Measurements from ENCODE around the gene ZNF217. TPM values are rescaled to one million over a fixed set of nuclear protein-coding genes. Genes with fewer than 3 reads are reported as not detected.
A peak's percentile ranks its signal among the peaks of the same experiment; 100 is the strongest.
"Not testable (repeated sequence)": the region's sequence is repeated elsewhere in the genome, so short reads cannot be mapped to it uniquely, and the experiment has no call there.

The ZNF217 gene
- polyA plus RNA-seq (2013, experiment 1 of 2): 56.3 TPM
- polyA plus RNA-seq (2013, experiment 2 of 2): 49.3 TPM

DNA sequence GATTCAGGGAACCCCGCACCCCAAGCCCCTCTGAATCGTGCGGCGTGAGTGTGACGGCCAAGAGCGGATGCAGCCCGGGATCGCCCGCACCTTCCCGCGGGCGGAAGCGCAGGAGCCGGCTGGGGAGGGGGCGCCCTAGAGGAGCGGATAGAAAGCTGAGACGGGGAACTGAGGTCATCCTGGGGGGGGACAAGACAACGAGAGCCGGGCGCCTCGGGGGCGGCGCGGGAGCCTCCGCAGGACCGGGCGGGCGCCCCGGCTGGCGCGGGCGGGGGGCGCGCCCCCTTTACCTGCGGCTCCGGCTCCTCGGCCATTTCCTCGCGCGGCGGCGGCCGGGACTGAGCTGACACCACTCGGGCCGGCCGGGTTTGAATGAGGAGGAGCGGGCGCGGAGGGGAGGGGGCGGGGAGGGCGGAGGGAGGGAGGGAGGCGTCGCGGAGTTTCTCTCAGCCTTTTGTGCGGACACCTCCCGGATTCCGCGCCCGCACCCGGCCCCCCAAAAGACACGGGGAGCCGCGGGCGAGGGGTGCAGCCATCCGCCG lies at the start of gene ZNF217:
TSS of gene ZNF217 (minus strand) at position 374 of the 542 bp plus-strand sequence. CDS start 11,013 bp downstream, outside the sequence.
- H3K4me3 ChIP-seq (ENCODE audit: extremely low read depth, insufficient read depth, low read length, poor library complexity, severe bottlenecking): peak within 1 kb of the TSS; percentile 79
- not testable (repeated sequence) for H3K36me3 ChIP-seq (ENCODE audit: control insufficient read depth, insufficient read depth, low read length); H3K9me3 ChIP-seq (ENCODE audit: control insufficient read depth, low read length)
- peak within 1 kb of the TSS; percentile 87 for H3K27ac ChIP-seq (ENCODE audit: low read depth, low read length, severe bottlenecking)
- H3K4me1 ChIP-seq (ENCODE audit: control insufficient read depth, insufficient read depth, low read length, poor library complexity, severe bottlenecking): peaks cover 16% of the 10 kb centered on the region
- 2% methylated on average over 13 of the region's 66 CpGs; no CpG with 5 or more reads in 1 of the 2 experiments for WGBS, 2 experiments (ENCODE audit: insufficient coverage in 2 of 2)

DNA sequence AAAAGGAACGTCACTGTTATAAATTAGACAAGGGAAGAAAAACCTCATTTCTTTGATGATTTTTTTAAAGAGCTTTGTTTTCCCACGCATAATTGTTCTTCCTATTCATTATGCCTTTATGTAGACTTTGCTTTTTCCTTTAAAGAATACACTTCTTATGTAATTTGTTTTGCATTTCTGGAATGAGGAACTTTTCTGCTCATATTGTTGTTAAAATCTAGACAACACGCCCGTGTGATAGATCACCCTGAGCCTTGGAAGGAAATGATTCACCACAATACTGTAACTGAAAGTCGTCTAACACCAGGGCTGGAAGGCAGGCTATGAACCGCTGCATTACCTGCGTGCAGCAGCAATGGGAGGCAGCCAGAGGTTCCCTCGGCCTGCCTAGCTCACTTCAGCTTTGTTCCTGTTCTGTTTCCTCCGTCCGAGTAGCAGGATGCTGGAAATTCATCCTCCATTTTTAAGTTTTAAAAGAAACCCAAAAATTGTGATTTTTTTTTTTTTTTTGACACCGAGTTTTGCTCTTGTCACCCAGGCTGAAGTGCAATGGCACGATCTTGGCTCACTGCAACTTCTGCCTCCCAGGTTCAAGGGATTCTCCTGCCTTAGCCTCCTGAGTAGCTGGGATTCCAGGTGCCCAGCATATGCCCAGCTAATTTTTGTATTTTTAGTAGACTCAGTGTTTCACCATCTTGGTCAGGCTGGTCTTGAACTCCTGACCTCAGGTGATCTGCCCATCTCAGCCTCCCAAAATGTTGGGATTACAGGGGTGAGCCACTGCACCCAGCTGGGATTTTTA lies 49.6 kb upstream of the ZNF217 start:
- H3K36me3 ChIP-seq (ENCODE audit: control insufficient read depth, insufficient read depth, low read length): no peaks in the 10 kb centered on the region
- no peaks in the 10 kb centered on the region for H3K9me3 ChIP-seq (ENCODE audit: control insufficient read depth, low read length)
- peak overlapping the region; percentile 83 for H3K27ac ChIP-seq (ENCODE audit: low read depth, low read length, severe bottlenecking)
- peaks cover 12% of the 10 kb centered on the region for H3K4me1 ChIP-seq (ENCODE audit: control insufficient read depth, insufficient read depth, low read length, poor library complexity, severe bottlenecking)
- WGBS, 2 experiments (ENCODE audit: insufficient coverage in 2 of 2): 59 to 78% methylated on average over 7 to 9 of the region's 12 CpGs
- no peak overlapping the region for H3K4me3 ChIP-seq (ENCODE audit: extremely low read depth, insufficient read depth, low read length, poor library complexity, severe bottlenecking)

DNA sequence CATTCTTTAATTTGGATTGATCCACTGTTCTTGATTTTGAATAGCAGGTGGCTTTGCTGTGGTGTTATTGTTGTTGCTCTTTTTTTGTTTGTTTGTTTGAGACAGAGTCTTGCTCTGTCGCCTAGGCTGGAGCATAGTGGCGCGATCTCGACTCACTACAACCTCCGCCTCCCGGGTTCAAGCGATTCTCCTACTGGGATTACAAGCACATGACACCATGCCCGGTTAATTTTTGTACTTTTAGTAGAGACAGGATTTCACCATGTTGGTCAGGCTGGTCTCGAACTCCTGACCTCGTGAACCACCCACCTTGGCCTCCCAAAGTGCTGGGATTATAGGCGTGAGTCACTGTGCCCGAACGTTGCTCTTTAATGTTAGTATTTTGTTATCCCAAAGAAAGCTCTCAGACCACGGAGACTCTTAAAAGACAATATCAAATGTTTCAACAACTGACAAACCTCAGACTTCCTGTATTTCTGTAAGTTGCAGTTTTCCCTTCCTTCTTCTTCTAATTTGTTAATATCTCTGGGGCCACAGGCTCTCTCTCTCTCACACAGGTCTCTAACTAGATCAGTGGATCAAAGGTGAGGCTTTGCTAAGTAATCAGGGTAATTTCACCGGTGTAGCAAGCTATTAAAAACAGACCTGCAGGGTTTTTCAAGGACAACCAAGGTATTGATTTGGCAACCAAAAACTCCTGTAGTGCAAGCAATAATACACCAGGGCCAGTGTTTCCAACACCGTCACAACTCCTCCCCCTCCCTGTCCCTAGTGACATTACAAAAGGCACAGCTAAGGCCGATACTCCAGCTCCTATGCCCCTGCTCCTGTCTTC lies 48.8 kb upstream of the ZNF217 start:
- Histone ChIP-seq H3K36me3 (ENCODE audit: control insufficient read depth, insufficient read depth, low read length) (no peaks in the 10 kb centered on the region), H3K4me1 (ENCODE audit: control insufficient read depth, insufficient read depth, low read length, poor library complexity, severe bottlenecking) (peaks cover 12% of the 10 kb centered on the region), H3K4me3 (ENCODE audit: extremely low read depth, insufficient read depth, low read length, poor library complexity, severe bottlenecking) (no peak overlapping the region), H3K27ac (ENCODE audit: low read depth, low read length, severe bottlenecking) (peak overlapping the region; percentile 83), H3K9me3 (ENCODE audit: control insufficient read depth, low read length) (no peaks in the 10 kb centered on the region)
- 82% methylated on average over 13 to 15 of the region's 17 CpGs for WGBS, 2 experiments (ENCODE audit: insufficient coverage in 2 of 2)

- H3K4me1 ChIP-seq (ENCODE audit: control insufficient read depth, insufficient read depth, low read length, poor library complexity, severe bottlenecking): peaks cover 12% of the 10 kb centered on the region
- no peak overlapping the region for H3K4me3 ChIP-seq (ENCODE audit: extremely low read depth, insufficient read depth, low read length, poor library complexity, severe bottlenecking)
- no peaks in the 10 kb centered on the region for H3K9me3 ChIP-seq (ENCODE audit: control insufficient read depth, low read length)
- H3K36me3 ChIP-seq (ENCODE audit: control insufficient read depth, insufficient read depth, low read length): no peaks in the 10 kb centered on the region
- WGBS, 2 experiments (ENCODE audit: insufficient coverage in 2 of 2): 83 to 93% methylated on average over 3 to 4 of the region's 6 CpGs
- H3K27ac ChIP-seq (ENCODE audit: low read depth, low read length, severe bottlenecking): no peak overlapping the region
These were observed 46.2 kb upstream of the ZNF217 start for GRCh38 chr20:53639647-53640440.

DNA sequence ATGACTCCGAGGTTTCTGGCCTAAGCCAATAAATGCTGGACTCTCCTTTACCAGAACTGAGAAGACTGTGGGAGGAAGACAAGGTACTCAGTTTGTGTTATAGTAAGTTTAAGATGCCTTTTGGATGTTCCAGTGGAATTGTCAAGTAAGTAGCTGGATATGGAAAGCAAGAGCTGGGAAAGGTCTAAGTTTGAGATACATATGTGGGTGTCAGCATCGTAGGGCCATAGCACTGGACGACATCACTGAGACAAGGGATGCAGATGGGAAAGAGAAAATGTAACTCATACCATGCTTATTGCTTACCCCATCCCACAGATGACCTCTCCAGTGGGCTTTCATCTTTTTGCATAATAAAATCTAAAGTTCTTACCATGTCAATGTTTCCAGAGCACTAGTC lies 45.5 kb upstream of the ZNF217 start:
- H3K4me1 ChIP-seq (ENCODE audit: control insufficient read depth, insufficient read depth, low read length, poor library complexity, severe bottlenecking): peaks cover 12% of the 10 kb centered on the region
- no peaks in the 10 kb centered on the region for H3K9me3 ChIP-seq (ENCODE audit: control insufficient read depth, low read length)
- no peak overlapping the region for H3K27ac ChIP-seq (ENCODE audit: low read depth, low read length, severe bottlenecking)
- no peak overlapping the region for H3K4me3 ChIP-seq (ENCODE audit: extremely low read depth, insufficient read depth, low read length, poor library complexity, severe bottlenecking)
- 90 to 100% methylated on average over 3 of the region's 3 CpGs for WGBS, 2 experiments (ENCODE audit: insufficient coverage in 2 of 2)
- no peaks in the 10 kb centered on the region for H3K36me3 ChIP-seq (ENCODE audit: control insufficient read depth, insufficient read depth, low read length)

DNA sequence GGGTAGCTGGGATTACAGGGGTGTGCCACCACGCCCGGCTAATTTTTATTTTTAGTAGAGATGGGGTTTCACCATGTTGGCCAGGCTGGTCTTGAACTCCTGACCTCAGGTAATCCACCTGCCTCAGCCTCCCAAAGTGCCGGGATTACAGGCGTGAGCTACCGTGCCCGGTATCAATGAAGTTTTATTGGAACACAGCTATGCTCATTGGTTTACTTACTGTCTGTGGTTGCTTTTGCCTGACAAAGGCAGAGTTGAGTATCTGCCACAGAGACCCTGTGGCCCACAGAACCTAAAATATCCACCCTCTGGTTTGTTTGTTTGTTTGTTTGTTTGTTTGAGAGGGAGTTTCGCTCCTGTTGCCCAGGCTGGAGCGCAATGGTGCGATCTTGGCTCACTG lies 43.7 kb upstream of the ZNF217 start:
- not testable (repeated sequence) for H3K27ac ChIP-seq (ENCODE audit: low read depth, low read length, severe bottlenecking); H3K9me3 ChIP-seq (ENCODE audit: control insufficient read depth, low read length); H3K4me1 ChIP-seq (ENCODE audit: control insufficient read depth, insufficient read depth, low read length, poor library complexity, severe bottlenecking); H3K4me3 ChIP-seq (ENCODE audit: extremely low read depth, insufficient read depth, low read length, poor library complexity, severe bottlenecking); H3K36me3 ChIP-seq (ENCODE audit: control insufficient read depth, insufficient read depth, low read length)
- 82 to 100% methylated on average over 4 to 5 of the region's 9 CpGs for WGBS, 2 experiments (ENCODE audit: insufficient coverage in 2 of 2)

GRCh38 chr20:53636540-53637097 lies 43.0 kb upstream of the ZNF217 start:
- no peaks in the 10 kb centered on the region for H3K36me3 ChIP-seq (ENCODE audit: control insufficient read depth, insufficient read depth, low read length)
- no peak overlapping the region for H3K27ac ChIP-seq (ENCODE audit: low read depth, low read length, severe bottlenecking)
- no peaks in the 10 kb centered on the region for H3K9me3 ChIP-seq (ENCODE audit: control insufficient read depth, low read length)
- 94 to 100% methylated on average over 2 of the region's 2 CpGs for WGBS, 2 experiments (ENCODE audit: insufficient coverage in 2 of 2)
- no peaks in the 10 kb centered on the region for H3K4me1 ChIP-seq (ENCODE audit: control insufficient read depth, insufficient read depth, low read length, poor library complexity, severe bottlenecking)
- no peak overlapping the region for H3K4me3 ChIP-seq (ENCODE audit: extremely low read depth, insufficient read depth, low read length, poor library complexity, severe bottlenecking)

DNA sequence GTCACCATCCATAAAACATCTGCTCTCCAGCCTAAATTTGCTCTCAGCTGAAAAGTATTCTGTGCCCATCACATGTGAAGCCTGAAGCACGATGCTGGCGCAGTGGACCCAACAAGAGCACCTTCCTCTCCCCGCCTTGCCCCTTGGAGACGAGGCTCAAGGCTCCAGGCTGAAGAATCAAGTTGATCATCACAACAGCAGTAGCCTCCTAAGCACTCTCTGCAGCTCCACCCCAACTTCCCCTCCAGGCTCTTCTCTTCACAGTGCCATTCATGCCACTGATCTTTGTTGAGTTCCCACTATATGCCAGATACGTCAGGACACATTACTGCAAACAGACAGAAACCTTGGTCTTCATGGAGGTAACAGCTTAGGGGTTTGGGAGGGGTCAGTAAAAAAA lies 41.6 kb upstream of the ZNF217 start:
- Histone ChIP-seq H3K27ac (ENCODE audit: low read depth, low read length, severe bottlenecking) (no peak overlapping the region), H3K4me3 (ENCODE audit: extremely low read depth, insufficient read depth, low read length, poor library complexity, severe bottlenecking) (no peak overlapping the region), H3K9me3 (ENCODE audit: control insufficient read depth, low read length) (no peaks in the 10 kb centered on the region), H3K4me1 (ENCODE audit: control insufficient read depth, insufficient read depth, low read length, poor library complexity, severe bottlenecking) (no peaks in the 10 kb centered on the region), H3K36me3 (ENCODE audit: control insufficient read depth, insufficient read depth, low read length) (no peaks in the 10 kb centered on the region)
- 80 to 94% methylated on average over 4 to 5 of the region's 5 CpGs for WGBS, 2 experiments (ENCODE audit: insufficient coverage in 2 of 2)

DNA sequence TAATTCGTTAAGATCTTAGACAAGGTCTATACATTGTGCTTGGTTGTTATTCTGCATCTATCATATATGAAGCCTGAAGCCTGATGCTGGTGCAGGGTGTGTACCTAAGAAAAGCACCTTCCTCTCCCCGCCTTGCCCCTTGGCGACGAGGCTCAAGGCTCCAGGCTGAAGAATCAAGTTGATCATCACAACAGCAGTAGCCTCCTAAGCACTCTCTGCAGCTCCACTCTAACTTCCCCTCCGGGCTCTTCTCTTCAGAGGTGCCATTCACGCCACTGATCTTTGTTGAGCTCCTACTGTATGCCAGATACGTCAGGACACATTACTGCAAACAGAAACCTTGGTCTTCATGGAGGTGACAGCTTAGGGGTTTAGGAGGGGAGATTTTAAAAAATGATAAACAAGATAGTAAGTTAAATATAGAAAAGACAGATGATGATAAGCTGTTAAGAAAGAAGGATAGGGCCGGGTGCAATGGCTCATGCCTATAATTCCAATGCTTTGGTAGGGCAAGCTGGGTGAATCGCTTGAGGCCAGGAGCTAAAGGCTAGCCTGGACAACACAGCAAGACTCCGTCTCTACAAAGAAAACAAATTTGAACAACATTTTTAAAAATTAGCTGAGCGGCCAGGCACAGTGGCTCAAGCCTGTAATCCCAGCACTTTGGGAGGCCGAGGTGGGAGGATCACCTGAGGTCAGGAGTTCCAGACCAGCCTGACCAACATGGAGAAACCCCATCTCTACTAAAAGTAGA lies 38.4 kb upstream of the ZNF217 start:
- no peaks in the 10 kb centered on the region for H3K36me3 ChIP-seq (ENCODE audit: control insufficient read depth, insufficient read depth, low read length)
- H3K27ac ChIP-seq (ENCODE audit: low read depth, low read length, severe bottlenecking): no peak overlapping the region
- no peaks in the 10 kb centered on the region for H3K4me1 ChIP-seq (ENCODE audit: control insufficient read depth, insufficient read depth, low read length, poor library complexity, severe bottlenecking)
- H3K4me3 ChIP-seq (ENCODE audit: extremely low read depth, insufficient read depth, low read length, poor library complexity, severe bottlenecking): no peak overlapping the region
- no peaks in the 10 kb centered on the region for H3K9me3 ChIP-seq (ENCODE audit: control insufficient read depth, low read length)
- 96 to 98% methylated on average over 11 of the region's 12 CpGs for WGBS, 2 experiments (ENCODE audit: insufficient coverage in 2 of 2)

Data from mesodermal cell (in vitro differentiated cells).